SU-DHL-6 (cell line): ENCODE results near the gene ADD2.

Experiments
- H2AFZ ChIP-seq: fragments of 200-600 bp; sonication (generic); 2 replicates; pipeline ENCODE4 v1.6.1; 2014; ENCODE audit warnings: low read depth, mild to moderate bottlenecking, moderate library complexity, mixed read lengths, antibody characterized with exemption, low read length; ENCODE audit not compliant: severe bottlenecking
- H3F3A ChIP-seq: fragments of 200-600 bp; shearing (Covaris generic); 2 replicates; pipeline ENCODE4 v1.6.0; 2016; ENCODE audit warnings: antibody characterized with exemption, mild to moderate bottlenecking; ENCODE audit not compliant: insufficient read depth
- H3K27ac ChIP-seq: fragments of 200-600 bp; sonication (generic); 2 replicates; pipeline ENCODE4 v1.5.1; 2016; ENCODE audit warnings: low read depth, mild to moderate bottlenecking, low read length, moderate library complexity, mixed read lengths
- H3K27me3 ChIP-seq: fragments of 200-600 bp; sonication (generic), shearing (Covaris generic); 2 replicates; pipeline ENCODE4 v1.6.0; 2014; ENCODE audit warnings: mild to moderate bottlenecking, low read length
- H3K36me3 ChIP-seq: fragments of 200-600 bp; sonication (generic); 2 replicates; pipeline ENCODE4 v1.6.1; 2014; ENCODE audit warnings: mild to moderate bottlenecking, low read length, mixed read lengths
- H3K4me2 ChIP-seq: fragments of 300-600, 200-600 bp; shearing (Covaris generic), sonication (generic); 2 replicates; pipeline ENCODE4 v1.6.0; 2014; ENCODE audit warnings: low read length, low read depth, mild to moderate bottlenecking; ENCODE audit not compliant: poor library complexity, severe bottlenecking
- H3K4me3 ChIP-seq: fragments of 200-600 bp; sonication (generic); 2 replicates; pipeline ENCODE4 v1.5.1; 2014; ENCODE audit warnings: antibody characterized with exemption, low read length, mild to moderate bottlenecking, mixed read lengths; ENCODE audit not compliant: insufficient read depth, poor library complexity, severe bottlenecking
- H3K79me2 ChIP-seq: fragments of 200-600 bp; sonication (generic); 2 replicates; pipeline ENCODE4 v1.6.1; 2014; ENCODE audit warnings: mild to moderate bottlenecking, low read length, moderate library complexity; ENCODE audit not compliant: insufficient read depth
- H3K9ac ChIP-seq: fragments of 200-600 bp; sonication (generic); 2 replicates; pipeline ENCODE4 v1.7.0; 2014; ENCODE audit warnings: mild to moderate bottlenecking, low read length
- H3K9me2 ChIP-seq: fragments of 200-600 bp; sonication (generic); replicated peaks from 2 replicates; pipeline ENCODE4 v1.6.1; 2014; ENCODE audit warnings: low read length; ENCODE audit not compliant: insufficient read depth
- H3K9me3 ChIP-seq: fragments of 200-600 bp; sonication (generic); 2 replicates; pipeline ENCODE4 v1.6.1; 2014; ENCODE audit warnings: low read length, mixed read lengths; ENCODE audit not compliant: insufficient read depth
- H4K20me1 ChIP-seq: fragments of 200-600 bp; sonication (generic); 2 replicates; pipeline ENCODE4 v1.6.1; 2014; ENCODE audit warnings: low read depth, mild to moderate bottlenecking, antibody characterized with exemption, low read length, moderate library complexity, mixed read lengths
- EZH2phosphoT487 ChIP-seq: fragments of 200-600 bp; sonication (generic), shearing (Covaris generic); conservative IDR thresholded peaks from 2 replicates; pipeline ENCODE4 v1.6.1; 2018; ENCODE audit warnings: mild to moderate bottlenecking, antibody characterized with exemption, low read length, moderate library complexity, mixed read lengths
- TF ChIP-seq, protein P1 (sequence below): fragments of 200-600 bp; sonication (generic); IDR thresholded peaks from one replicate; pipeline ENCODE4 v1.5.1; 2017; ENCODE audit warnings: antibody characterized with exemption, mild to moderate bottlenecking, low read length, moderate library complexity; ENCODE audit not compliant: insufficient read depth, poor library complexity, severe bottlenecking

ADD2 gene

GRCh38 chr2:70714141-70714905 lies 53.7 kb downstream of the ADD2 start:
- Histone ChIP-seq H3K9ac (no peak overlapping the region), H3K79me2 (no peaks in the 10 kb centered on the region), H3K4me2 (no peak overlapping the region)

GRCh38 chr2:70712916-70713315 lies 55.1 kb downstream of the ADD2 start:
- H3K27me3 ChIP-seq, result no peaks in the 10 kb centered on the region
- no peaks in the 10 kb centered on the region for H3K36me3 ChIP-seq
- no peaks in the 10 kb centered on the region for H3K9me2 ChIP-seq
- no peaks in the 10 kb centered on the region for H3K79me2 ChIP-seq
- H4K20me1 ChIP-seq, result no peaks in the 10 kb centered on the region
- H3K4me3 ChIP-seq, result no peak overlapping the region
- TF ChIP-seq, protein P1, sequence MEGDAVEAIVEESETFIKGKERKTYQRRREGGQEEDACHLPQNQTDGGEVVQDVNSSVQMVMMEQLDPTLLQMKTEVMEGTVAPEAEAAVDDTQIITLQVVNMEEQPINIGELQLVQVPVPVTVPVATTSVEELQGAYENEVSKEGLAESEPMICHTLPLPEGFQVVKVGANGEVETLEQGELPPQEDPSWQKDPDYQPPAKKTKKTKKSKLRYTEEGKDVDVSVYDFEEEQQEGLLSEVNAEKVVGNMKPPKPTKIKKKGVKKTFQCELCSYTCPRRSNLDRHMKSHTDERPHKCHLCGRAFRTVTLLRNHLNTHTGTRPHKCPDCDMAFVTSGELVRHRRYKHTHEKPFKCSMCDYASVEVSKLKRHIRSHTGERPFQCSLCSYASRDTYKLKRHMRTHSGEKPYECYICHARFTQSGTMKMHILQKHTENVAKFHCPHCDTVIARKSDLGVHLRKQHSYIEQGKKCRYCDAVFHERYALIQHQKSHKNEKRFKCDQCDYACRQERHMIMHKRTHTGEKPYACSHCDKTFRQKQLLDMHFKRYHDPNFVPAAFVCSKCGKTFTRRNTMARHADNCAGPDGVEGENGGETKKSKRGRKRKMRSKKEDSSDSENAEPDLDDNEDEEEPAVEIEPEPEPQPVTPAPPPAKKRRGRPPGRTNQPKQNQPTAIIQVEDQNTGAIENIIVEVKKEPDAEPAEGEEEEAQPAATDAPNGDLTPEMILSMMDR, result no peak
- TF ChIP-seq EZH2phosphoT487, result no peak
- no peaks in the 10 kb centered on the region for H3F3A ChIP-seq
- no peak overlapping the region for H2AFZ ChIP-seq
- no peak overlapping the region for H3K4me2 ChIP-seq
- H3K9me3 ChIP-seq, result no peaks in the 10 kb centered on the region
- no peak overlapping the region for H3K9ac ChIP-seq
- no peak overlapping the region for H3K27ac ChIP-seq

More at GRCh38 chr2:70714141-70714905, 53.7 kb downstream of the ADD2 start:
- H3K9me3 ChIP-seq, result no peaks in the 10 kb centered on the region
- H2AFZ ChIP-seq, result no peak overlapping the region
- TF ChIP-seq EZH2phosphoT487, result no peak
- no peaks in the 10 kb centered on the region for H3K27me3 ChIP-seq
- no peak overlapping the region for H3K4me3 ChIP-seq
- no peaks in the 10 kb centered on the region for H3K36me3 ChIP-seq
- H3F3A ChIP-seq, result no peaks in the 10 kb centered on the region
- no peaks in the 10 kb centered on the region for H4K20me1 ChIP-seq
- H3K9me2 ChIP-seq, result no peaks in the 10 kb centered on the region
- no peak overlapping the region for H3K27ac ChIP-seq

- no peaks in the 10 kb centered on the region for H4K20me1 ChIP-seq
These were observed 56.8 kb downstream of the ADD2 start for GRCh38 chr2:70711191-70711590.

More at GRCh38 chr2:70711191-70711590, 56.8 kb downstream of the ADD2 start:
- Histone ChIP-seq H3K27ac (no peak overlapping the region), H3K9me2 (no peaks in the 10 kb centered on the region), H3K36me3 (no peaks in the 10 kb centered on the region), H3K4me3 (no peak overlapping the region), H3K79me2 (no peaks in the 10 kb centered on the region), H3F3A (no peaks in the 10 kb centered on the region), H3K9me3 (no peaks in the 10 kb centered on the region), H3K9ac (no peak overlapping the region), H2AFZ (no peak overlapping the region), H3K4me2 (no peak overlapping the region), H3K27me3 (no peaks in the 10 kb centered on the region)
- TF ChIP-seq, protein P1, result no peak
- no peak for TF ChIP-seq EZH2phosphoT487
